Measurements from ENCODE around the gene RUNX1. TPM values are rescaled to one million over a fixed set of nuclear protein-coding genes. Genes with fewer than 3 reads are reported as not detected.

Gene RUNX1
- total and polyA plus RNA-seq, 2 donors (not counting 3 experiments of a cell fraction or from before 2014, with no cell fraction given): 4.6 to 17.9 TPM

GRCh38 chr21:34781526-34781925, 267.6 kb downstream of the RUNX1 start:
- H3K27ac ChIP-seq (ENCODE audit: insufficient read depth, low read depth, low read length): no peak overlapping the region
- dilution Hi-C loops (cut with MboI; ENCODE audit: extremely low pct_ligation_motif_present, low sequenced_read_pairs): no loop called here

More at GRCh38 chr21:34781526-34781925, 267.6 kb downstream of the RUNX1 start:
- Histone ChIP-seq H3K79me2 (ENCODE audit: control insufficient read depth, insufficient read depth, low read length) (no peaks in the 10 kb centered on the region), H3K9ac (replicated peaks; ENCODE audit: extremely low read depth, insufficient read depth, low read length) (no peak overlapping the region), H4K20me1 (replicated peaks; ENCODE audit: control insufficient read depth, extremely low read depth, insufficient read depth, low read length) (no peaks in the 10 kb centered on the region), H2AFZ (ENCODE audit: low read depth, low read length) (no peak overlapping the region), H3K9me3 (replicated peaks; ENCODE audit: control insufficient read depth, insufficient read depth, low read length) (no peaks in the 10 kb centered on the region), H3K4me2 (ENCODE audit: insufficient read depth, low read length) (no peak overlapping the region), H3K4me3 (replicated peaks in 1 of 3; ENCODE audit: insufficient read depth in 1 of 3, low read depth in 1 of 3, low read length in 3 of 3) (no peak overlapping the region), H3K36me3 (ENCODE audit: control insufficient read depth in 2 of 2, extremely low read depth in 1 of 2, insufficient read depth in 2 of 2, low read length in 2 of 2) (no peaks in the 10 kb centered on the region), H3K27me3 (ENCODE audit: control insufficient read depth in 2 of 2, insufficient read depth in 2 of 2, low read length in 2 of 2) (peaks cover 2 to 7% of the 10 kb centered on the region in 2 experiments), H3K9me1 (replicated peaks; ENCODE audit: control insufficient read depth, extremely low read depth, insufficient read depth, low read length) (no peaks in the 10 kb centered on the region), H3K4me1 (ENCODE audit: control insufficient read depth, extremely low read depth, insufficient read depth, low read length) (no peaks in the 10 kb centered on the region)
- DNase-seq (ENCODE audit: low read depth, low spot score): no peak
- POLR2A ChIA-PET: no interaction called here
- CTCF ChIA-PET: interaction anchor here (1.2 to 1.4 kb wide), 2 partner anchors 10 to 14 kb away, joined by 3 to 4 read pairs; no protein-coding TSS in a partner anchor
- no TSS peak for BruUV-seq (replicated peaks)
- intact Hi-C loops (cut with micrococcal nuclease): no loop called here
- no peak for TF ChIP-seq EZH2 (IDR thresholded peaks at IDR 0.05; ENCODE audit: borderline replicate concordance, low read depth, low read length, severe bottlenecking)
- no peak for TF ChIP-seq CTCF (IDR thresholded peaks at IDR 0.05; ENCODE audit: extremely low read depth in 1 of 2, insufficient read depth in 1 of 2, low read depth in 1 of 2, low read length in 2 of 2)
- no peak for TF ChIP-seq POLR2AphosphoS5 (IDR thresholded peaks at IDR 0.05; ENCODE audit: insufficient read depth, low read depth, low read length)
- TF ChIP-seq FOS (IDR thresholded peaks at IDR 0.05; ENCODE audit: borderline replicate concordance, insufficient read depth, low read length): no peak
- no peak for TF ChIP-seq MYC (IDR thresholded peaks at IDR 0.05; ENCODE audit: low read depth, low read length)
- TF ChIP-seq POLR2A (IDR thresholded peaks at IDR 0.05; ENCODE audit: low read depth, low read length): no peak
- no peak for TF ChIP-seq MAX (IDR thresholded peaks at IDR 0.05; ENCODE audit: insufficient read depth, insufficient read length)
- no peak for TF ChIP-seq JUN (IDR thresholded peaks at IDR 0.05; ENCODE audit: borderline replicate concordance, insufficient read depth, insufficient read length, low read depth)
- no peak for TF ChIP-seq GATA2 (IDR thresholded peaks at IDR 0.05; ENCODE audit: insufficient read depth, insufficient read length, low read depth, low read length)
- no peak for FAIRE-seq

All from endothelial cell of umbilical vein (primary cell).